OCI-LY3 (cell line): ENCODE data around the gene AOAH.

Experiments used
- EZH2phosphoT487 ChIP-seq: fragments of 200-600 bp; shearing (Covaris generic); IDR thresholded peaks from 2 replicates; pipeline ENCODE4 v1.6.1; 2018; ENCODE audit warnings: antibody characterized with exemption, mixed run types, low read depth
- TF ChIP-seq, protein P1 (sequence below): fragments of 200-600, 300-600 bp; sonication (generic); IDR thresholded peaks from 2 replicates; pipeline ENCODE4 v1.5.1; 2014; ENCODE audit warnings: antibody characterized with exemption, low read length, low read depth

DNA sequence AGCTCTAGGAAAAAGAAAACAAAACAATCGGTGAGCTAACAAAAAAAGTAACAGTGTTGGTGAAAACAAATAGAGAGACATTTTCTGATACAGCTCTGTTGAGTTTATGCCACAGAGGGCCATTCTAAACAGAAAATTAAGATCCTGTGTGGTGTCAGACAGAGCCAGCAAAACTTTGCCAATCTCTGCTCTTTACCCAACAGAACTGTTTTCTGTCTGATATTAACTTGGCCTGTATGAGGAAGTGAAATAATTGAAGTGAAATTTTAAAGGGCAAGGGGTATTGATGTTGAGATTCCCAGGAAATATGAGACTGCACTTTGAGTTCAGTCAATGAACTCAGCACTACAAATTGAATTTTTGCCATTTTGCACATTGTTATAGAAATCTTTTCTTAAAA, 101.0 kb downstream of the AOAH start:
- TF ChIP-seq, protein P1, sequence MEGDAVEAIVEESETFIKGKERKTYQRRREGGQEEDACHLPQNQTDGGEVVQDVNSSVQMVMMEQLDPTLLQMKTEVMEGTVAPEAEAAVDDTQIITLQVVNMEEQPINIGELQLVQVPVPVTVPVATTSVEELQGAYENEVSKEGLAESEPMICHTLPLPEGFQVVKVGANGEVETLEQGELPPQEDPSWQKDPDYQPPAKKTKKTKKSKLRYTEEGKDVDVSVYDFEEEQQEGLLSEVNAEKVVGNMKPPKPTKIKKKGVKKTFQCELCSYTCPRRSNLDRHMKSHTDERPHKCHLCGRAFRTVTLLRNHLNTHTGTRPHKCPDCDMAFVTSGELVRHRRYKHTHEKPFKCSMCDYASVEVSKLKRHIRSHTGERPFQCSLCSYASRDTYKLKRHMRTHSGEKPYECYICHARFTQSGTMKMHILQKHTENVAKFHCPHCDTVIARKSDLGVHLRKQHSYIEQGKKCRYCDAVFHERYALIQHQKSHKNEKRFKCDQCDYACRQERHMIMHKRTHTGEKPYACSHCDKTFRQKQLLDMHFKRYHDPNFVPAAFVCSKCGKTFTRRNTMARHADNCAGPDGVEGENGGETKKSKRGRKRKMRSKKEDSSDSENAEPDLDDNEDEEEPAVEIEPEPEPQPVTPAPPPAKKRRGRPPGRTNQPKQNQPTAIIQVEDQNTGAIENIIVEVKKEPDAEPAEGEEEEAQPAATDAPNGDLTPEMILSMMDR: no peak
- TF ChIP-seq EZH2phosphoT487: no peak
